Measurements from ENCODE around the gene FUBP1. TPM values are rescaled to one million over a fixed set of nuclear protein-coding genes. Genes with fewer than 3 reads are reported as not detected.

The FUBP1 gene
- total RNA-seq, 6 donors from 2014 or later = 75.6 to 161 (median 87.1) TPM

DNA sequence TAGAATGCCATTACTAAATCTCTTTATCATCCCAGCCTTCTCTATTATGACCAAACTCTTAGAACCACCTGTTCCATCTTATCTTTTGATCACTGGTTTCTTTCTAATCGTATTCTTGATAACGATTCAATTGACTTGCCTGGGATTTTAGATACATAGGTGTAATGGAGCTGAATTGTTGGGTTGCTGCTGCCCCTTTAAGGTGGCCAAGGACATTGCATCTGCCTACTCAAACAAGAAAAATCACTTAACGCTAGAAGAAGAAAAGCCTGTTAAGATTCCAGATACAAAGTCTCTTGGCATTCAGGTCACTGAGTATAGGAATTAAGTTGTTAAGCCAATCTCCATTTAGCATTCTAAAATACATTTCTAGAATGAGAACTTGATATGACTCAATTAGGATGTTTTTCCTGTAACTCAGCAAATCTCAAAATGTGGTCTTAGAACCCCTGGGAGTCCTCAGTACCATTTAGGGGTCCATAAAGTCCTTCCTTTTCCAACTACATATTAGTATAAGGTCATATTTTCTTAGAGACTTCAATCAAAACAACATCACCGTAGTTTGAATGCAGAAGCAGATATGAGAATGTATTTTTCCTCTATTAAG is 78.1 kb downstream of the FUBP1 start:
- WGBS, 2 donors = 26% methylated on average over 4 of the region's 4 CpGs
- no peaks in the 10 kb centered on the region for H3K27me3 ChIP-seq
- peak in 1 of 2 donors; percentile 24 for DNase-seq
- H3K4me1 ChIP-seq = no peaks in the 10 kb centered on the region
- no peak overlapping the region for H3K27ac ChIP-seq
- no peaks in the 10 kb centered on the region for H3K36me3 ChIP-seq
- peak in 1 of 2 donors; percentile 56 for ATAC-seq (ENCODE audit: low FRiP score in 2 of 2)
- no peaks in the 10 kb centered on the region for H3K9me3 ChIP-seq
- peak in 5 of 6 experiments; percentile 45 to 70 (median 51) for TF ChIP-seq CTCF (IDR thresholded peaks at IDR 0.05)
- no peak for TF ChIP-seq POLR2AphosphoS5 (IDR thresholded peaks at IDR 0.05)
- H3K4me3 ChIP-seq = no peak overlapping the region

GRCh38 chr1:77899647-77900320 is 79.1 kb downstream of the FUBP1 start:
- WGBS, 2 donors = 79 to 82% methylated on average over 4 of the region's 4 CpGs
- Histone ChIP-seq H3K27ac (no peak overlapping the region), H3K27me3 (no peaks in the 10 kb centered on the region), H3K36me3 (no peaks in the 10 kb centered on the region), H3K4me1 (no peaks in the 10 kb centered on the region), H3K9me3 (no peaks in the 10 kb centered on the region), H3K4me3 (no peak overlapping the region)
- no peak for TF ChIP-seq POLR2A (IDR thresholded peaks at IDR 0.05)
- DNase-seq = no peak
- ATAC-seq (ENCODE audit: low FRiP score in 2 of 2) = no peak

Small RNAs within 50 kb of the gene (small RNA-seq; reads per million reads assigned to genes)
- gene AC103591.3 = 0 to 0.88 (median 0) reads per million in 4 donors

Other genes with a start within 250 kb of the FUBP1 start
- gene USP33, start 219.2 kb downstream of the FUBP1 start, total RNA-seq = 100 to 1,000 TPM in 1 of 6 donors, 10 to 100 TPM in 5; 46.3 to 107 (median 58.7) TPM
- 10 to 100 TPM in 5 of 6 donors, 1 to 10 TPM in 1; 7.7 to 19.2 (median 13.5) TPM for gene MIGA1, start 199.4 kb downstream of the FUBP1 start, total RNA-seq
- gene NEXN, start 90.4 kb downstream of the FUBP1 start, total RNA-seq = 10 to 100 TPM; 13.0 to 60.8 (median 28.2) TPM
- 10 to 100 TPM; 20.0 to 49.5 (median 22.0) TPM for gene DNAJB4, start 25.9 kb upstream of the FUBP1 start, total RNA-seq
- 1 to 10 TPM in 5 of 6 donors, under 1 TPM in 1; 0.33 to 4.1 (median 1.8) TPM for gene GIPC2, start 66.9 kb upstream of the FUBP1 start, total RNA-seq

Data from upper lobe of left lung (tissue), 6 donors.